Testis (tissue), 2 donors: ENCODE results near the gene VAMP5.

Experiments
- POLR2A ChIP-seq: fragments of 450-650 bp; IDR thresholded peaks from one replicate; pipeline ENCODE4 v1.6.1; 2017; ENCODE audit warnings: antibody characterized with exemption, mild to moderate bottlenecking, moderate library complexity
- TF ChIP-seq, protein P1 (sequence below), 3 experiments: fragments of 450-650 bp in 2 of 3; fragments of 200-600 bp in 1 of 3; sonication (generic) in 1 of 3; IDR thresholded peaks; one replicate each; pipeline ENCODE4 v1.5.1; 2016 to 2019; ENCODE audit warnings: antibody characterized with exemption in 3 of 3, mild to moderate bottlenecking in 2 of 3, moderate library complexity in 1 of 3

DNA sequence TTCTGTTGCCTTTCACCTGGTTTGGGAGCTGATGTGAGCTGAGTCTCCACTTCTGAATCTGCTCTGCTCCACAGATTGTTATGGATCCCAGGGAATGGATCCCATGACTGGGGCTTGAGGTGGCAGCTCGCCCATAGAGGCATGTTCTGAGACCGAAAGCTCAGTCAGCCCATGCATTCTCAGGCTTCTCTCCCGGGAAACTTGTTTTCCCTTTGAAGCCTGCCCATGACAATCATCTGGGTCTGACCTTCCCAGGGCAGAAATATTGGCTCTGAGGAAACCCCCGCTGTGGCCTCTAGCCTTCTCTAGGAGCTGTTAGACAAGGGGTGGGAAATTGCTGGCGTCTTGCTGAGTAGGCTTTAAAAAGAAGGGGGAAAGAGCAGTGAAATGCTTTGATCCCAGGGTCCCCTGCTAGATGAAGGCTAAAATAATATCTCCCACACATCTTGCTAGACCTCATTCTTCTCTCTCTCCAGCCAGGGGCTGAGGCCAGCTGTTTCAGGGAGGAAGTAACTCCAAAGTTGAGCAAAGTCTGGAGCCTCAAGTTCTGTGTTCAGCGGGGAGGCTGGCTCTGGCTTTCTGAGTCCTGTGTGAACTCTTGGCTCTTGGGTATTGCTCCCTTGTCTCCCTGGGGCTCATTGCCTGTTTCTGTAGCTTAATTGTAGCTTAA, 4.8 kb upstream of the VAMP5 start:
- TF ChIP-seq, protein P1, sequence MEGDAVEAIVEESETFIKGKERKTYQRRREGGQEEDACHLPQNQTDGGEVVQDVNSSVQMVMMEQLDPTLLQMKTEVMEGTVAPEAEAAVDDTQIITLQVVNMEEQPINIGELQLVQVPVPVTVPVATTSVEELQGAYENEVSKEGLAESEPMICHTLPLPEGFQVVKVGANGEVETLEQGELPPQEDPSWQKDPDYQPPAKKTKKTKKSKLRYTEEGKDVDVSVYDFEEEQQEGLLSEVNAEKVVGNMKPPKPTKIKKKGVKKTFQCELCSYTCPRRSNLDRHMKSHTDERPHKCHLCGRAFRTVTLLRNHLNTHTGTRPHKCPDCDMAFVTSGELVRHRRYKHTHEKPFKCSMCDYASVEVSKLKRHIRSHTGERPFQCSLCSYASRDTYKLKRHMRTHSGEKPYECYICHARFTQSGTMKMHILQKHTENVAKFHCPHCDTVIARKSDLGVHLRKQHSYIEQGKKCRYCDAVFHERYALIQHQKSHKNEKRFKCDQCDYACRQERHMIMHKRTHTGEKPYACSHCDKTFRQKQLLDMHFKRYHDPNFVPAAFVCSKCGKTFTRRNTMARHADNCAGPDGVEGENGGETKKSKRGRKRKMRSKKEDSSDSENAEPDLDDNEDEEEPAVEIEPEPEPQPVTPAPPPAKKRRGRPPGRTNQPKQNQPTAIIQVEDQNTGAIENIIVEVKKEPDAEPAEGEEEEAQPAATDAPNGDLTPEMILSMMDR (IDR thresholded peaks at IDR 0.05), result no peak
- TF ChIP-seq POLR2A, result no peak
